HL-60 (cell line): Measurements from ENCODE around the gene EXOSC2.

Experiments
- CTCF ChIP-seq: IDR thresholded peaks from one replicate; pipeline ENCODE4 v1.5.1; 2011; ENCODE audit warnings: low read length, control low read depth, inconsistent platforms; ENCODE audit not compliant: insufficient read depth
- GABPA ChIP-seq: IDR thresholded peaks from 2 replicates; pipeline ENCODE4 v1.6.1; 2012; ENCODE audit warnings: low read depth
- POLR2AphosphoS5 ChIP-seq: IDR thresholded peaks from 2 replicates; pipeline ENCODE4 v1.6.1; 2012; ENCODE audit warnings: low read depth

DNA sequence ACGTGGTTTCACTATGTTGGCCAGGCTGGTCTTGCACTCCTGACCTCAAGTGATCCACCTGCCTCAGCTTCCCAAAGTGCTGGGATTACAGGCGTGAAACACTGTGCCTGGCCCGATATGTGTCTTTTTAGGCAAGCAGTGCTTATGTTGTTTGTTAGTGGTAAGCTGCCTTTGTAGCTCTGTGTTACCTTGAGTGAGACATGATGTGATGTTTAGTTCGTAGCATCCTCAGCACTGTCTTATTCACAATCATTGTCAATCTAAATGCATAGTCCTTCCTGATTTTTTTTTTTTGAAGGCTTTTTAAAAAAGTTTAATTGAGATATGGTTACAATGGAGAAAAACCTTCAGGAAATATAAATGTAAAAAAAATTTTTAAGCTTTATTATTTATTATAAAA lies 45.5 kb downstream of the EXOSC2 start:
- TF ChIP-seq CTCF, result no peak
- TF ChIP-seq POLR2AphosphoS5, result no peak
- TF ChIP-seq GABPA, result no peak
